Measurements from ENCODE around the gene PLD6.
"Not testable (repeated sequence)": the region's sequence is repeated elsewhere in the genome, so short reads cannot be mapped to it uniquely, and the experiment has no call there.

The PLD6 gene

GRCh38 chr17:17196776-17197175 is 9.4 kb downstream of the PLD6 start:
- no peak for DNase-seq

- not testable (repeated sequence) for DNase-seq
Measured at GRCh38 chr17:17195466-17195865, 10.7 kb downstream of the PLD6 start.

DNA sequence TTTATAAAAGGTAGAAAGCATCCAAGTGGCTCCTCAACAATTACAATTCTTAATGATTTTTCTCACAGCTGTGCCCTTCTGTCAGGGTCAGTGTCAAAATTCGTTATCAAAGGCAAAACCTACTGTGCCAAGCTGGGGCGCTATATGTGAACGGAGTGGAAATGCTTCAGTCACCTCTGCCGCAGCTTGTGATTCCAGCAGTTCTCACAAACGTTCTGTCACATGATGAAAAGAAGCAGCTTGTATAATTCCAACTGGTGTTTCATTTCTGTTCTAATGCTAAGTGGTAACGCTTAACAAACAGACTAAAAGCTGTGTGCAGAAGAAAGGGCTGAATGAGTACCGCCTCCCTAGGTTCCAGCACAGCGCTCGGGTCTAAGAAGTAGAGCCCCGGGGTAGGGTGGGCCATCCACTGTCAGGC is 14.2 kb downstream of the PLD6 start:
- DNase-seq = no peak

DNA sequence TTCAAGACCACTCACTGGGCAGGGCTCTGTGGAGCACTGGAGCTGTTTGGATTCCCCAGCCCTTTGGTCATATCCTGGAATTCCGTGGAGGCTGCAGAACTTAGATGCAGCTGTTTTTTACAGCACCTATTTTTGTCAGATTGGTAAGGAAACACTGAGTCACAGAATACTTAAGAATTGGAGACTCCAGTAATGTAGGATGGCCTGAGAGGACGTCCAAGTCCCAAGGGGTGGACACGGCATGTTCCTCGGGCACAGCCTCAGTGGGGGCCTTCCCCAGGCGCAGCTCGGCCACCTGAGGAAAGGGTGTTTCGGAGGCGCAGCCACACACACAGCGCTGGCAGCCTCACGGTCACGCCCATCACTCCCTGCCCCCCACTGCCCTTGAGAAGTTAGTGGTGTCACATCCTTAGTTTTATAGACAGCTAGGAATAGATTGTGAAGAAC is 14.8 kb downstream of the PLD6 start:
- DNase-seq = no peak

- DNase-seq = no peak
Measured at GRCh38 chr17:17190188-17190587, 15.9 kb downstream of the PLD6 start.

DNA sequence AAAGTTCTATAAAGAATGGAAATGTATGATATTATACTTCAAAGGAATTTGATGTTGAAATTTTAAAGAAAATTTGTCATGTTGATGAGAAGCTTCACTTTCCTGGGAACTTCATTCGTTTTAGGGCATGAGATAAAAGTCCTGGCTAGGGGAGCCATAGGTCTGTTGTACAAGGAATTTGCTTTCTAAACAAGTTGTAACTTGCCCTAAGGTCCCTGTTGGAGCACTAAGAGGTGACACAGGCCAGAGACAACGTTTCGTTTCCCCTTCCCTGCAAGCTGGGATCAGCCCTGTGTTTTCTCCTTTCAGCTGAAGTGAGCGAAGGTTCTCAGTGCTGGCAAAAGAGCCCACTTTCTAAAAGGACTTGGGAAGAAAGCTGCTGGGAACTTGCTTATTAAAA is 16.6 kb downstream of the PLD6 start:
- no peak for DNase-seq

DNA sequence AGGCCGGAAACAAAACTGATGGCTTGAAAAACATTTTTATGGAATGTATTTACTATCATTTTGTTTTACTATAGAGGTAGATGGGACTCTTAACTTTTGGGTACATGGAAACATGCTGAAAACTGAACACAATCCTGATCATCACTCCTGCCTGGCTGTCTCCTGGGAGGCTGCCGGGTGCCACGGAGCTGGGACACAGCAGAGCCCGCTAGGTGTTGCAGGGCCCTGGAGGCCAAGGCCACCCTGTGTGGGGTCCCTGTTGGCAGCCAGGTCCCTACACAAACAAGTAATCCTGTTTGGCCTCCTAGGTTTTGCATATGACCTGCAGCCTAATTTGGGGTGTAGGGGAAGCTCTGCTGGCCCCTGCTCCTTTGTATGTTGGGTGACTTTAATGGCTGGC is 17.5 kb downstream of the PLD6 start:
- no peak for DNase-seq

DNA sequence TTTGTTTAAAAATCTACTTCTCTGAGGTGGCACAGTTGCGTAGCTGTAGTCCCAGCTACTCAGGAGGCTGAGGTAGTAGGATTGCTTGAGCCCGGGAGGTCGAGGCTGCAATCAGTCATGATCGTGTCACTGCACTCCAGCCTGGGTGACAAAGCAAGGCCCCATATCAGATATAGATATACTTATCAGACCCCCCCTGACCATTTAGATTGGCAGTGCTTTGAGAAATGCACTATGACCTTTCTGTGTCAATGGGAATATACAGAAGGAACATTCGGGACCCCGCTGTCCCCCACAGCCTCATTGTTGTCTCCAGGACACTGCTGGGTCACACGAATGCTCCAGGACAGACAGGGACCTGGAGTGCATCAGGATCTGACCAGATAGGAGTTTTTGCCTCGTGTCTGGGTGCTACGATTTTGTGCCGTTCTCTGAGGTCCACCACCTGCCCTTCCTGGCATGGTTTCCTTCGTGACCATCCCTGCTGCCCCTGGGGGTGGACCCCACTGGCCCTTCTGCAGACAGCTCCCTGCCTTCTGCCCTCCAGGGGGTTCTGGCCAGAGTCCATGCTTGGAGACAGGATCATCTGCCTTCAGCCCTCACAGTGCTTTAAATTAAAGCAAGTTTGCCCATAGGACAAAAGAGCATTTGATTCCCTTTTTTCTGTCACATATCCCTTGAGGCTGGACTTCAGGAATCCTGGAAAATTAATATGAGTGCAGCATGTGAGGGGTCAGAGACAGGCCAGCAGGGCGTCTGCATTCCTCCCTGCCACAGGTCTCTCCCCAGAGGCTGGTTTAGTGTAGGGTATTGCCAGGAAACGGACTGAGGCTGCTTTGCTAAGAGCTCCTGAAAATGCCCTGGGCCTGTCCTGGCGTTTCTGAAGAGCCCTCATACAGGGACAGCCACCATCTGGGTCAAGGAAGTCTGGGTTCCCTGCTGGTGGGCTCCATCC is 19.3 kb downstream of the PLD6 start:
- DNase-seq = no peak

DNA sequence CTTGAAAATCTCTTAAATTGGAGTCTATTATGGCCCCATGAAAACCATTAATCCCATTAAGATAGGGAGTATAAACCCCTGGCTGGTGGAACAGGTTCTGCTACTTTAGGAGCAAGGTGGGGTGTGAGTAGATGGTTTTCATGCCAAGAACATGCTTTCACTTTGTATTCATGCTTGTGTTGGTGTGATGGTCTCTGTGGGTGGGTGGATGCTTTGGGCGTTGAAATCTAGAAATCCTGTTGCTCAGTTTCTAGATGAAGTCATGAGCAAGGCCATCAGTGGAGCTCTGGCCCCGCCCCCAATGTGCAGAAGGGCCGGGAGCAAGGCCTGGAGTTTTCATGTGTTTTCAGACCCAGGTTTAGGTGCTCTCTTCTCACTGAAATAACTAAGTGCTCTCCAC is 20.1 kb downstream of the PLD6 start:
- DNase-seq = peak; percentile 27

- not testable (repeated sequence) for DNase-seq
Measured at GRCh38 chr17:17184985-17185757, 21.0 kb downstream of the PLD6 start.

DNA sequence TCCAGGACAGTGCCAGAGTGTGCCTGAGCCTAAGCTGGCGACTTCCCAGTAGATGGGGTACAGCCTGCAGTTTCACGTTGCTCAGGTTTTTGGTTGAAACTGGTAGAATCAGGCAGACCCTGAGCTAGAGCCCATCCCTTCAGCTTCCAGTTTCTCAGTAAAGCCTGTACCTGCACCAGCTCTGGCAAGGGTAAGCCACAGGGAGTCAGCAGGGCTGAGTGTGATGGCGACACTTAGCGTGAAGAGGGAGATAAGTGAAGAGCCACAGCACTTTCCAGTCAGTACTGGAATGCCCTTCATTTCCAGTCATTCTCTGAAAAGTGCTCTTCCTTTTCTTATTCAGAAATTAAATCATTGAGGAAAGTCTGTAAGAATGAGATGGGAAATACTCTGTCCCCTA is 22.4 kb downstream of the PLD6 start:
- DNase-seq = no peak

GRCh38 chr17:17182598-17183136 is 23.5 kb downstream of the PLD6 start:
- DNase-seq = no peak

- no peak for DNase-seq
Measured at GRCh38 chr17:17181666-17182597, 24.2 kb downstream of the PLD6 start.

DNA sequence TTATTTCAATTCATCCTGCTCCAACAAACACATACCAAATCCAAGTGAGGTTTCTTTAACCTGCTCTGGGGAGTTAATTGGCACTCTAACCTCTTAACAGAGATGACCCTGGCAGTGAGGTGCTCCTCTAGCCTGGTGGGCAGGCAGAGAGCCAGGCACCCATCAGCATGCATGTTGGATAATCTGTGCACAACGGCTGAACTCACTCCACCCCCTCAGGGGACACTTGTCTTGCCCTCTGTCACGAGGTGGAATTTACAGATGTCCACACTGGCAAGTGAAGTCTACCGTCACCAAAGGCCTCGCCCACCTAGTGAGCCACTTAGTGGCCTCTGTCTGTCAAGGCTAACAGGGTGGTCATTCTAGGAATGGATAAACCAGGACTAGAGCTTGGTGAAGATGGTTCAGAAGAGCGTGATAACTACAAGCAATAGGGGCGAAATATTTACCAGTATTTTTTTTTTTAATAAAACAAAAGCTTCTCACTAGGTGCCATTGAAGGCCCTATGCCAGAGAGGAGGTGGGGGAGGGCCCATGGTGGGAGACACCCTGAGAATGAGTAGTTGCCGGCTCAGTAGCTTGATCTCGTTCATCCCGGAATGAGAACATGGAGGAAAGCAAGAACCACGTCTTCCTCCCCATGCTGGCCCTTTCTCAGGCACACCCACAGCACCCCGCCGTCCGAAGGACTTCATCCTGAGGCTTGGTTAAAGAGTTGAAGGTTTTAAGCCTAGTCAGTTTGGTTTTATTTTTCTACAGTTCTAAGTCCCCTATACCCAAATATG is 25.2 kb downstream of the PLD6 start:
- DNase-seq = no peak

DNA sequence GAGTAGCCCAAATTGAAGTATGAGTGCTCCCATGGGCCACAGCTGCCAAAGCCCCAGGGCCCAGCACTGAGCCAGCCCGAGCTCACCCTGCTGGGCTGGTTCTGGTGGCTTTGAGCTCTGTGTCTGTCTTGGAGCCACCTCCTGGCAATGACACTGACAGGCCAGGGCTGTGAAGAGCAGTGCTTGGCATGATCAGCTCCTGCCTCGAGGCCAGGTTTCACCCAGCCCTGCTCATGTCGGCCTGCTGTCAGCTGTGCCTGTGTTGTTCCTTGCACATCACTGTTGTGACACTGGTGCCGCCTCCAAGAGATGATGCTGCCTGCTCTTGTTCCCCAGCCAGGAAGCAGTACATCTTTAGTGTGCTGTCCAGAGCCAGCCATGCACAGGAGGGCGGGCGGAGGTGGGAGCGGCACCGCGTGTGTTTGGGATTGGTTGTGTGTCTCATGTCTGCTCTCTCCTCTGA is 26.0 kb downstream of the PLD6 start:
- no peak for DNase-seq

DNA sequence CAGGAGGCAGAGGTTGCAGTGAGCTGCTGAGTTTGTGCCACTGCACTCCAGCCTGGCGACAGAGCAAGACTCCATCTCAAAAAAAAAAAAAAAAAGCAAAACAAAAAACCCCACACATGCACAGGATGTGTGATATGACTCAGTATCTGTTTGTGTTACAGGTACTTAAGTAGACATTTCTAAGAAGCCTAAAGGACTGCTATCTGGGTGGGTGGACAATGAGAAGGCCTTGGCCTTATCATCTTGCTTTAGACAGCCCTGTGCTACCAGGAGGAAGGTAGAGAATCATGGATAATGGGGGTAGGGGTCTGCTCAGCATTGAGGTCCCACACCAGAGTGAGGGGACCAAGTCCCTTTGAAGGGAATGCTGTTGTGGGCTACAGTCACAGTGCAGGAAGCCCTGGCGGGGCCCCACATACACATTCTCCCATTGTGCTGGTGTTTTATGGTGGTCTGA is 26.7 kb downstream of the PLD6 start:
- no peak for DNase-seq

DNA sequence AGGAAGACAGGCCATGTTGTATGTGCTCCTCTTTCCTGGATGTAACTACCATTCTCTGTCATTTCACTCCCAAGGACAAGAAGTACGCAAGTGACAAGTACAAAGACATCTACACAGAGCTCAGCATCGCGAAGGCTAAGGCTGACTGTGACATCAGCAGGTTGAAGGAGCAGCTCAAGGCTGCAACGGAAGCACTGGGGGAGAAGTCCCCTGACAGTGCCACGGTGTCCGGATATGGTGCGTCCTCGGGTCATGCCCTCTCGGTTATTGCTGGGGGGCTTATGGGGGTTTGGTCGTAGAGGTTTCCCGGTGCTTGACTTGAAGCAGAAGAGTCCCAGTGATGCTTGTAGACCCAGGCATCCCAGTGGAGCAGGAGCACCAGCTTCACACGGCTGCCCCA is 29.0 kb downstream of the PLD6 start:
- DNase-seq = no peak

DNA sequence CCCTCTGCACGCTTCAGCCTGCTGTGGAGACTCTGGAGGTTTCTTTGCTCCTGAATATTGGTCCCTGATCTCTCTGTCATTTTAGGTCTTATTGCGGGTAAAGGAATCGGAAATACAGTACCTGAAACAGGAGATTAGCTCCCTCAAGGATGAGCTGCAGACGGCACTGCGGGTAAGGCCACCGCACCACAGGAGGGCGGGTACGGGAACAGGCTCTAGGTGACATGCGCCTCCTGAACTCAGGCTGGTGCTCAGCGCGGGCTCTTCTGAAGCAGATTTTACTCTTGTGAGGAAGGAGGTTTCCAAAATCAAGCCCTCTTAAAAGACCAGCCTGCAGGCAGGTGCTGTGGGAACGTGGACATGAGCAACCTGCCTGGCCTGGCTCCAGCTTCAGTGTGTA is 29.8 kb downstream of the PLD6 start:
- DNase-seq = no peak

GRCh38 chr17:17175917-17176316 is 30.2 kb downstream of the PLD6 start:
- DNase-seq = no peak

GRCh38 chr17:17175340-17175739 is 30.8 kb downstream of the PLD6 start:
- no peak for DNase-seq

GRCh38 chr17:17173921-17174320 is 32.2 kb downstream of the PLD6 start:
- DNase-seq = no peak
